HEK293 (cell line): ENCODE results near the gene TRABD2A.

ENCODE experiments used
- CTCF ChIA-PET: fragments of 350-600 bp; formaldehyde crosslinking; extraction: SDS; loops from one replicate; lab custom pipeline; 2021; ENCODE audit warnings: antibody characterized with exemption; lab: Yijun Ruan, JAX
- POLR2A ChIA-PET: fragments of 300-600 bp; formaldehyde crosslinking; extraction: SDS; loops from one replicate; lab custom pipeline; 2020; ENCODE audit warnings: antibody characterized with exemption, inconsistent platforms; lab: Yijun Ruan, JAX
- H3K27ac ChIP-seq: fragments of 200-500 bp; sonication (Bioruptor generic); 2 replicates; pipeline ENCODE4 v1.5.1; 2014; ENCODE audit warnings: low read depth, low read length, control low read depth, inconsistent platforms; ENCODE audit errors: extremely low read depth
- H3K36me3 ChIP-seq, 2 experiments: fragments of 200-500 bp in 1 of 2; sonication (Bioruptor generic) in 1 of 2; 1 replicate in 1 of 2; 2 replicates in 1 of 2; pipeline ENCODE4 v1.5.1; 2014 to 2017; ENCODE audit warnings: inconsistent platforms in 2 of 2, low read length in 2 of 2; ENCODE audit not compliant: control insufficient read depth in 2 of 2, insufficient read depth in 1 of 2
- H3K4me1 ChIP-seq: fragments of 200-500 bp; sonication (Bioruptor generic); 2 replicates; pipeline ENCODE4 v1.5.1; 2014; ENCODE audit warnings: mild to moderate bottlenecking, low read length, inconsistent platforms; ENCODE audit not compliant: control insufficient read depth, insufficient read depth
- H3K4me3 ChIP-seq: 2 replicates; pipeline ENCODE4 v1.5.1; 2011; ENCODE audit warnings: low read depth, mild to moderate bottlenecking, control low read depth, low read length, moderate library complexity
- H3K9me3 ChIP-seq: fragments of 200-500 bp; sonication (Bioruptor generic); 2 replicates; pipeline ENCODE4 v1.5.1; 2014; ENCODE audit warnings: low read depth, low read length, inconsistent platforms; ENCODE audit not compliant: control insufficient read depth, insufficient read depth
- ELK4 ChIP-seq: IDR thresholded peaks from 2 replicates; pipeline ENCODE4 v1.6.1; 2011; ENCODE audit warnings: mild to moderate bottlenecking, low read depth, low read length, borderline replicate concordance
- GLI2 ChIP-seq: fragments of 450-650 bp; formaldehyde crosslinking; IDR thresholded peaks from 2 replicates; pipeline ENCODE4; 2017; ENCODE audit warnings: missing biosample characterization, missing genetic modification characterization, low read depth, borderline replicate concordance
- HOXD13 ChIP-seq: sonication (generic); formaldehyde crosslinking; IDR thresholded peaks from 2 replicates; pipeline ENCODE4 v1.8.0; 2022; ENCODE audit warnings: missing genetic modification reagents, borderline replicate concordance
- MZF1 ChIP-seq: fragments of 450-650 bp; formaldehyde crosslinking; IDR thresholded peaks from 2 replicates; pipeline ENCODE4 v1.5.1; 2017; ENCODE audit warnings: missing biosample characterization, missing genetic modification characterization, borderline replicate concordance
- OVOL3 ChIP-seq: fragments of 450-650 bp; formaldehyde crosslinking; IDR thresholded peaks from 2 replicates; pipeline ENCODE4 v1.5.1; 2016; ENCODE audit warnings: missing biosample characterization, missing genetic modification characterization
- SCRT1 ChIP-seq: fragments of 450-650 bp; formaldehyde crosslinking; IDR thresholded peaks from 2 replicates; pipeline ENCODE4 v1.5.1; 2016; ENCODE audit warnings: missing biosample characterization, missing genetic modification characterization, borderline replicate concordance
- SP7 ChIP-seq: fragments of 450-650 bp; formaldehyde crosslinking; IDR thresholded peaks from 2 replicates; pipeline ENCODE4 v1.5.1; 2016; ENCODE audit warnings: missing biosample characterization, missing genetic modification characterization
- TRIM28 ChIP-seq: IDR thresholded peaks from 2 replicates; pipeline ENCODE4 v1.6.1; 2011; ENCODE audit warnings: low read length, control low read depth, borderline replicate concordance
- YY2 ChIP-seq: fragments of 450-650 bp; formaldehyde crosslinking; IDR thresholded peaks from 2 replicates; pipeline ENCODE4 v1.5.1; 2016; ENCODE audit warnings: missing biosample characterization, missing genetic modification characterization
- ZBTB21 ChIP-seq: fragments of 450-650 bp; formaldehyde crosslinking; IDR thresholded peaks from 2 replicates; pipeline ENCODE4 v1.5.1; 2017; ENCODE audit warnings: missing biosample characterization, missing genetic modification characterization
- ZBTB8A ChIP-seq: fragments of 450-650 bp; formaldehyde crosslinking; IDR thresholded peaks from 2 replicates; pipeline ENCODE4 v1.5.1; 2016; ENCODE audit warnings: missing biosample characterization, missing genetic modification characterization
- ZFHX2 ChIP-seq: fragments of 450-650 bp; formaldehyde crosslinking; conservative IDR thresholded peaks from 2 replicates; pipeline ENCODE4 v1.5.1; 2016; ENCODE audit warnings: missing biosample characterization, missing genetic modification characterization
- ZNF140 ChIP-seq: fragments of 450-650 bp; formaldehyde crosslinking; IDR thresholded peaks from 2 replicates; pipeline ENCODE4 v1.5.1; 2016; ENCODE audit warnings: missing biosample characterization, missing genetic modification characterization
- ZNF16 ChIP-seq: fragments of 450-650 bp; formaldehyde crosslinking; IDR thresholded peaks from 2 replicates; pipeline ENCODE4 v1.5.1; 2016; ENCODE audit warnings: low read depth, missing biosample characterization, missing genetic modification characterization
- ZNF175 ChIP-seq: fragments of 450-650 bp; formaldehyde crosslinking; IDR thresholded peaks from 2 replicates; pipeline ENCODE4 v1.5.1; 2016; ENCODE audit warnings: missing biosample characterization, missing genetic modification characterization
- ZNF266 ChIP-seq: fragments of 450-650 bp; formaldehyde crosslinking; IDR thresholded peaks from 2 replicates; pipeline ENCODE4 v1.5.1; 2016; ENCODE audit warnings: missing biosample characterization, missing genetic modification characterization, low read depth
- ZNF324 ChIP-seq: fragments of 450-650 bp; formaldehyde crosslinking; IDR thresholded peaks from 2 replicates; pipeline ENCODE4 v1.5.1; 2016; ENCODE audit warnings: missing biosample characterization, missing genetic modification characterization
- ZNF350 ChIP-seq: fragments of 450-650 bp; formaldehyde crosslinking; IDR thresholded peaks from 2 replicates; pipeline ENCODE4 v1.5.0; 2017; ENCODE audit warnings: missing biosample characterization, mild to moderate bottlenecking, missing genetic modification characterization
- ZNF433 ChIP-seq: fragments of 450-650 bp; formaldehyde crosslinking; IDR thresholded peaks from 2 replicates; pipeline ENCODE4 v1.5.1; 2016; ENCODE audit warnings: missing biosample characterization, missing genetic modification characterization, low read depth
- ZNF473 ChIP-seq: fragments of 450-650 bp; formaldehyde crosslinking; IDR thresholded peaks from 2 replicates; pipeline ENCODE4 v1.5.1; 2017; ENCODE audit warnings: missing biosample characterization, missing genetic modification characterization
- ZNF510 ChIP-seq: fragments of 450-650 bp; formaldehyde crosslinking; IDR thresholded peaks from 2 replicates; pipeline ENCODE4 v1.5.1; 2018; ENCODE audit warnings: mild to moderate bottlenecking, missing genetic modification characterization, missing biosample characterization; ENCODE audit not compliant: insufficient replicate concordance
- ZNF585B ChIP-seq: fragments of 450-650 bp; formaldehyde crosslinking; IDR thresholded peaks from 2 replicates; pipeline ENCODE4 v1.5.1; 2016; ENCODE audit warnings: missing biosample characterization, missing genetic modification characterization
- ZNF610 ChIP-seq: fragments of 450-650 bp; formaldehyde crosslinking; IDR thresholded peaks from 2 replicates; pipeline ENCODE4 v1.5.1; 2016; ENCODE audit warnings: missing biosample characterization, missing genetic modification characterization, borderline replicate concordance
- ZNF623 ChIP-seq: fragments of 450-650 bp; formaldehyde crosslinking; IDR thresholded peaks from 2 replicates; pipeline ENCODE4 v1.5.1; 2016; ENCODE audit warnings: missing biosample characterization, missing genetic modification characterization
- ZSCAN30 ChIP-seq: fragments of 450-650 bp; IDR thresholded peaks from 2 replicates; pipeline ENCODE4 v1.5.1; 2018; ENCODE audit warnings: missing biosample characterization, mild to moderate bottlenecking, missing genetic modification characterization, moderate library complexity
- TF ChIP-seq, protein P1 (sequence below): fragments of 450-650 bp; formaldehyde crosslinking; IDR thresholded peaks from 2 replicates; pipeline ENCODE4 v1.5.1; 2016; ENCODE audit warnings: missing biosample characterization, missing genetic modification characterization
- TF ChIP-seq, protein P2 (sequence below): fragments of 450-650 bp; formaldehyde crosslinking; IDR thresholded peaks from 2 replicates; pipeline ENCODE4 v1.5.1; 2016; ENCODE audit warnings: missing biosample characterization, missing genetic modification characterization
- TF ChIP-seq, protein P3 (sequence below): fragments of 450-650 bp; formaldehyde crosslinking; IDR thresholded peaks from 2 replicates; pipeline ENCODE4 v1.5.1; 2016; ENCODE audit warnings: missing biosample characterization, missing genetic modification characterization
- TF ChIP-seq, protein P4 (sequence below): fragments of 450-650 bp; formaldehyde crosslinking; IDR thresholded peaks from 2 replicates; pipeline ENCODE4 v1.5.1; 2016; ENCODE audit warnings: missing biosample characterization, missing genetic modification characterization, borderline replicate concordance
- TF ChIP-seq, protein P5 (sequence below): fragments of 450-650 bp; formaldehyde crosslinking; IDR thresholded peaks from 2 replicates; pipeline ENCODE4 v1.5.1; 2016; ENCODE audit warnings: missing biosample characterization, missing genetic modification characterization

Gene TRABD2A

GRCh38 chr2:84796798-84797197 is 84.1 kb downstream of the TRABD2A start:
- CTCF ChIA-PET = interaction anchor here (0.6 kb wide), 1 partner anchor 501 kb away, joined by 3 read pairs; no protein-coding TSS in a partner anchor
- POLR2A ChIA-PET = no interaction called here
- H3K9me3 ChIP-seq = no peaks in the 10 kb centered on the region

GRCh38 chr2:84793641-84794040 is 87.2 kb downstream of the TRABD2A start:
- no peak overlapping the region for H3K27ac ChIP-seq
- H3K36me3 ChIP-seq = no peaks in the 10 kb centered on the region
- CTCF ChIA-PET = interaction anchor here (0.6 kb wide), 1 partner anchor 143 kb away, joined by 3 read pairs; no protein-coding TSS in a partner anchor
- POLR2A ChIA-PET = no interaction called here
- H3K4me3 ChIP-seq = no peak overlapping the region
- no peaks in the 10 kb centered on the region for H3K4me1 ChIP-seq
- no peaks in the 10 kb centered on the region for H3K9me3 ChIP-seq
- no peak for TF ChIP-seq ZFHX2 (tag by site-specific recombination)
- TF ChIP-seq ZNF175 (tag by site-specific recombination) = no peak
- no peak for TF ChIP-seq ZNF510 (tag by site-specific recombination)
- no peak for TF ChIP-seq SCRT1 (tag by site-specific recombination)
- TF ChIP-seq, protein P1, sequence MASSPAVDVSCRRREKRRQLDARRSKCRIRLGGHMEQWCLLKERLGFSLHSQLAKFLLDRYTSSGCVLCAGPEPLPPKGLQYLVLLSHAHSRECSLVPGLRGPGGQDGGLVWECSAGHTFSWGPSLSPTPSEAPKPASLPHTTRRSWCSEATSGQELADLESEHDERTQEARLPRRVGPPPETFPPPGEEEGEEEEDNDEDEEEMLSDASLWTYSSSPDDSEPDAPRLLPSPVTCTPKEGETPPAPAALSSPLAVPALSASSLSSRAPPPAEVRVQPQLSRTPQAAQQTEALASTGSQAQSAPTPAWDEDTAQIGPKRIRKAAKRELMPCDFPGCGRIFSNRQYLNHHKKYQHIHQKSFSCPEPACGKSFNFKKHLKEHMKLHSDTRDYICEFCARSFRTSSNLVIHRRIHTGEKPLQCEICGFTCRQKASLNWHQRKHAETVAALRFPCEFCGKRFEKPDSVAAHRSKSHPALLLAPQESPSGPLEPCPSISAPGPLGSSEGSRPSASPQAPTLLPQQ (tag by site-specific recombination) = no peak
- TF ChIP-seq ZNF610 (tag by site-specific recombination) = no peak
- no peak for TF ChIP-seq HOXD13
- no peak for TF ChIP-seq ZNF623 (tag by site-specific recombination)
- TF ChIP-seq SP7 (tag by site-specific recombination) = no peak
- no peak for TF ChIP-seq ZNF16 (tag by site-specific recombination)
- TF ChIP-seq TRIM28 = no peak
- TF ChIP-seq ZNF324 (tag by site-specific recombination) = no peak
- no peak for TF ChIP-seq ELK4
- TF ChIP-seq ZNF473 (tag by site-specific recombination) = no peak
- TF ChIP-seq OVOL3 (tag by site-specific recombination) = no peak
- TF ChIP-seq ZNF433 = no peak
- no peak for TF ChIP-seq ZNF140 (tag by site-specific recombination)
- no peak for TF ChIP-seq ZNF350
- TF ChIP-seq, protein P2, sequence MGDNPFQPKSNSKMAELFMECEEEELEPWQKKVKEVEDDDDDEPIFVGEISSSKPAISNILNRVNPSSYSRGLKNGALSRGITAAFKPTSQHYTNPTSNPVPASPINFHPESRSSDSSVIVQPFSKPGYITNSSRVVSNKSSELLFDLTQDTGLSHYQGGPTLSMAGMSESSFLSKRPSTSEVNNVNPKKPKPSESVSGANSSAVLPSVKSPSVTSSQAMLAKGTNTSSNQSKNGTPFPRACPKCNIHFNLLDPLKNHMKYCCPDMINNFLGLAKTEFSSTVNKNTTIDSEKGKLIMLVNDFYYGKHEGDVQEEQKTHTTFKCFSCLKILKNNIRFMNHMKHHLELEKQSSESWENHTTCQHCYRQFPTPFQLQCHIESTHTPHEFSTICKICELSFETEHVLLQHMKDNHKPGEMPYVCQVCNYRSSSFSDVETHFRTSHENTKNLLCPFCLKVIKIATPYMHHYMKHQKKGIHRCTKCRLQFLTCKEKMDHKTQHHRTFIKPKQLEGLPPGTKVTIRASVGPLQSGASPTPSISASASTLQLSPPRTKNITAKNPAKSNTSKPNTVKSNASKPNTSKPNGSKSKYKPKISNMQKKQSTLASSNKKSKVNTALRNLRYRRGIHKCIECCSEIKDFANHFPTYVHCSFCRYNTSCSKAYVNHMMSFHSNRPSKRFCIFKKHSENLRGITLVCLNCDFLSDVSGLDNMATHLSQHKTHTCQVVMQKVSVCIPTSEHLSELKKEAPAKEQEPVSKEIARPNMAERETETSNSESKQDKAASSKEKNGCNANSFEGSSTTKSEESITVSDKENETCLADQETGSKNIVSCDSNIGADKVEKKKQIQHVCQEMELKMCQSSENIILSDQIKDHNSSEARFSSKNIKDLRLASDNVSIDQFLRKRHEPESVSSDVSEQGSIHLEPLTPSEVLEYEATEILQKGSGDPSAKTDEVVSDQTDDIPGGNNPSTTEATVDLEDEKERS (tag by site-specific recombination) = no peak

More at GRCh38 chr2:84796798-84797197, 84.1 kb downstream of the TRABD2A start:
- H3K36me3 ChIP-seq = no peaks in the 10 kb centered on the region
- no peaks in the 10 kb centered on the region for H3K4me1 ChIP-seq
- TF ChIP-seq, protein P3, sequence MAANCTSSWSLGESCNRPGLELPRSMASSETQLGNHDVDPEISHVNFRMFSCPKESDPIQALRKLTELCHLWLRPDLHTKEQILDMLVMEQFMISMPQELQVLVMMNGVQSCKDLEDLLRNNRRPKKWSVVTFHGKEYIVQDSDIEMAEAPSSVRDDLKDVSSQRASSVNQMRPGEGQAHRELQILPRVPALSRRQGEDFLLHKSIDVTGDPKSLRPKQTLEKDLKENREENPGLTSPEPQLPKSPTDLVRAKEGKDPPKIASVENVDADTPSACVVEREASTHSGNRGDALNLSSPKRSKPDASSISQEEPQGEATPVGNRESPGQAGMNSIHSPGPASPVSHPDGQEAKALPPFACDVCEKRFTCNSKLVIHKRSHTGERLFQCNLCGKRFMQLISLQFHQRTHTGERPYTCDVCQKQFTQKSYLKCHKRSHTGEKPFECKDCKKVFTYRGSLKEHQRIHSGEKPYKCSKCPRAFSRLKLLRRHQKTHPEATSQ (tag by site-specific recombination) = no peak
- TF ChIP-seq GLI2 (tag by site-specific recombination) (no peak), ZBTB8A (tag by site-specific recombination) (no peak), ZNF585B (tag by site-specific recombination) (no peak), MZF1 (tag by site-specific recombination) (no peak), YY2 (tag by site-specific recombination) (no peak), ZBTB21 (tag by site-specific recombination) (no peak), ZSCAN30 (tag by site-specific recombination) (no peak), ZNF266 (no peak)
- TF ChIP-seq, protein P4, sequence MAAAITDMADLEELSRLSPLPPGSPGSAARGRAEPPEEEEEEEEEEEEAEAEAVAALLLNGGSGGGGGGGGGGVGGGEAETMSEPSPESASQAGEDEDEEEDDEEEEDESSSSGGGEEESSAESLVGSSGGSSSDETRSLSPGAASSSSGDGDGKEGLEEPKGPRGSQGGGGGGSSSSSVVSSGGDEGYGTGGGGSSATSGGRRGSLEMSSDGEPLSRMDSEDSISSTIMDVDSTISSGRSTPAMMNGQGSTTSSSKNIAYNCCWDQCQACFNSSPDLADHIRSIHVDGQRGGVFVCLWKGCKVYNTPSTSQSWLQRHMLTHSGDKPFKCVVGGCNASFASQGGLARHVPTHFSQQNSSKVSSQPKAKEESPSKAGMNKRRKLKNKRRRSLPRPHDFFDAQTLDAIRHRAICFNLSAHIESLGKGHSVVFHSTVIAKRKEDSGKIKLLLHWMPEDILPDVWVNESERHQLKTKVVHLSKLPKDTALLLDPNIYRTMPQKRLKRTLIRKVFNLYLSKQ = no peak
- TF ChIP-seq, protein P5, sequence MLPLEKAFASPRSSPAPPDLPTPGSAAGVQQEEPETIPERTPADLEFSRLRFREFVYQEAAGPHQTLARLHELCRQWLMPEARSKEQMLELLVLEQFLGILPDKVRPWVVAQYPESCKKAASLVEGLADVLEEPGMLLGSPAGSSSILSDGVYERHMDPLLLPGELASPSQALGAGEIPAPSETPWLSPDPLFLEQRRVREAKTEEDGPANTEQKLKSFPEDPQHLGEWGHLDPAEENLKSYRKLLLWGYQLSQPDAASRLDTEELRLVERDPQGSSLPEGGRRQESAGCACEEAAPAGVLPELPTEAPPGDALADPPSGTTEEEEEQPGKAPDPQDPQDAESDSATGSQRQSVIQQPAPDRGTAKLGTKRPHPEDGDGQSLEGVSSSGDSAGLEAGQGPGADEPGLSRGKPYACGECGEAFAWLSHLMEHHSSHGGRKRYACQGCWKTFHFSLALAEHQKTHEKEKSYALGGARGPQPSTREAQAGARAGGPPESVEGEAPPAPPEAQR (tag by site-specific recombination) = no peak
- H3K27ac ChIP-seq = no peak overlapping the region
- no peak overlapping the region for H3K4me3 ChIP-seq
